Uterus (tissue), 2 donors: ENCODE results near the gene LRRC53.

Experiments
- CTCF ChIP-seq, 4 experiments: fragments of 200-600 bp in 2 of 4; fragments of 450-650 bp in 2 of 4; sonication (generic) in 2 of 4; IDR thresholded peaks; one replicate each; pipeline ENCODE4 v1.5.1; 2016 to 2019; ENCODE audit warnings: antibody characterized with exemption in 4 of 4, mild to moderate bottlenecking in 2 of 4, moderate library complexity in 1 of 4
- POLR2A ChIP-seq, 2 donors: fragments of 450-650 bp; IDR thresholded peaks; one replicate each; pipeline ENCODE4 v1.6.1; 2016; ENCODE audit warnings: antibody characterized with exemption in 2 of 2, mild to moderate bottlenecking in 1 of 2, moderate library complexity in 1 of 2

GRCh38 chr1:74496669-74497068 is 15.7 kb downstream of the LRRC53 start:
- TF ChIP-seq CTCF (IDR thresholded peaks at IDR 0.05): no peak
- TF ChIP-seq POLR2A (IDR thresholded peaks at IDR 0.05): no peak
